ENCODE measurements around the gene CAMK2D.

DNA sequence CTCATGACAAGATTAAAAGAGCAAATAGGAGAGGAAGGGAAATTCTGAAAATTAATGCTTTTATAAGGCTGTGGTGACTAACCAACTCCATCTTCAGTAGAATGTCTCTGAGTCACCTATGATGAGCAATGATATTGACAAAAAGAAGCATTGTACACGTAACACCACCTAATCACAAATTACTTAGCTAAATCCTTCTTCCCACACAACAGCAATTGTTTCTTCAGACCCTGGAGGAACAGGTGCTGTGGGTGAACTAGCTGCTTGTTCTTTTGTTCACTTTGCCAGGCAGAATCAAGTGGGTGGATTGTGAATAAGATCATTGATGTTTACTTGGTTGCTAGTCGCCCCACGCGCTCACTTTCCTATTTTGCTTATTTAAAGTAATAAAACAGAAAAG is 315.5 kb downstream of the CAMK2D start:
- TF ChIP-seq TAF1 (IDR thresholded peaks at IDR 0.05; ENCODE audit: borderline replicate concordance, insufficient read depth, low read length), result no peak
- no peak for TF ChIP-seq FOXP2 (optimal IDR thresholded peaks at IDR 0.05; ENCODE audit: borderline replicate concordance, extremely low read depth, extremely low read length, insufficient read depth)

All from PFSK-1 (cell line).